ENCODE results near the gene ALDH8A1.

- TF ChIP-seq CTCF (IDR thresholded peaks at IDR 0.05) (no peak), EP300 (IDR thresholded peaks at IDR 0.05) (no peak), POLR2A (IDR thresholded peaks at IDR 0.05) (no peak)
These were observed 13.4 kb downstream of the ALDH8A1 start for GRCh38 chr6:134936476-134936875.
